HG03025 (cell line): ENCODE data around the gene BCAS4.

Source experiments
- ATAC-seq: cut with Tn5 transposase; IDR thresholded peaks from one replicate; pipeline ENCODE4 v1.9.1; 2021; ENCODE audit warnings: mild to moderate bottlenecking, moderate library complexity; ENCODE audit not compliant: unreplicated experiment, low FRiP score

Gene BCAS4

DNA sequence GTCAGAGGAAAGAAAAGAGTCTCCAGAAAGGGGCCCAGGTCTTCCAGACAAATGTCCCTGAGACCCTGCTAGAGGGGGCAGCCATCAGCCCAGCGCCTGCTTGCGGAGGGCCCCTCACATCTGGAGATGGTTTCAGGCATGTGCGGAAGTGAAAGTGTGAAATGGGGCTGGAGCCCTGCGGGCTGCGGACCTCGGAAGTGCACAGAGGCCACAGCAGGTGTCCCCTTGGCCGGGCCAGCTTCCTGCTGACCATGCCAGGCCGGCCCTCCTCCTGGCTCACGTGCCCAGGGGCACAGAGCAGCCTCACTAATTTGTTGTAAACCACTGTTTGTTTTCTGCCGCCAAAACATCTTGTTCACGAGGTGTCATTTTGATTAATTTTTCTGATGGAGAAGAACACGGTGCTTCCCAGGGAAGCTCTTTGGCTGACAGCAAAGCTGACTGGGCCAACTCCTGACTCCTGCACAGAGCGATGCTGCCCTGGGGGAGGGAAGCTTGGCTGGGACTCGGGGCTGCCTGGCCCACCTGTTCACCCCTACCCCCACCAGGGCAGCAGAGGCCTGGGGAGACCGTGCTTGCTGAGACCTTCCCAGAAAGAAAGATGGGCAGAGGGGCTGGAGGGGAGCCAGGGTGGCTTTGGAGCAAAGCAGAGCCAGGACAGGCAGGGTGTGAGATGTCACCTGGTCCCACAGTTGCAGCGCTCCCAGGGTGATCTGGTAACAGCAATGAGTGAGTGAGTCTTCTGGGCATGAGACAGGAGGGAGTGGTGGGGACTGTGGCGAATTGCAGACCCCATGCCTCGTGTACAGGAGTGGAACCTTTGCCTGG is 54.2 kb downstream of the BCAS4 start:
- no peak for ATAC-seq

DNA sequence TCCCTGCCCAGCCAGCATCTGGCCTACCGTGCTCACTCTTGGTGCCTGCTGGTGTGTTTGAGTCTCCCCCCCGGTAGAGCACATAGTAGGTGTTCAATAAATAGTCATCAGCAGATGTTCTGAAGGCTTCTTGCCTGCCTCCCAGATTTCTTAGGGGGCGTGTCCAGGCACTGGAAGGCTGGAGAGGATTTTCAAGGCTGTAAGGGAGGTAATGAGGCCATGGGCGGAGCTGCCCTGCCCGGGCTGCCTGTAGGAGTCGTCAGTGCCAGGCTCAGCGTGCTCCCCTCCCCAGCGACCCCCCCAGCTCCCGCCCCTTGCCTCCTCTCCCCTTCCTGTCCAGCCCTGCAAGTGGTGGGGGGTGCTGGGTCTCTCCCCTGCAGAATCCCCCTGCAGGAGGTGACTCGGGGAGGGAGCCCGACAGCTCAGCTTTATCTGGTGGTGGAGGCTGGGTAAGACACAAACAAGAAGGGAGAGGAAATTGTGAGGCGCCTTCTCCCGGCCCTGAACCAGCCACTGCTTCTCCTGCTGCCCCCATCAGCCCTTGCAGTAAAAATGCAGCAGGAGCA is 55.9 kb downstream of the BCAS4 start:
- no peak for ATAC-seq

DNA sequence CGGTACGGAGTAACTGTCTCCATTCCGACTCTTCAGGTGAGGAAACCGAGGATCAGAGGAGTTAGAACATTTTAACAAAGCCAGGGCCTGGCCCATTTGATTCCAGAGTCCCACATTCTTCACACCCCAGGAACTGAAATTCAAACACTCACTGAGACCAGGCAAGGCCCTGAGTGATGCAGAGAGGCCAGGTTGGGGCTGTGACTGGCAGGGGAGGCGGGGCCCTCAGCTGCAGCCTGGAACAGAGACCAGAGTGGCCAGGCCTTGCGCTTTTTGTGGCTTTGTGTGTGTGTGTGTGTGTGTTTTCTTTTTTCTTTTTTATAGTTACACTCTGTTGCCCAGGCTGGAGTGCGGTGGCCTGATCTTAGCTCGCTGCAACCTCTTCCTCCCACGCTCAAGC is 57.2 kb downstream of the BCAS4 start:
- no peak for ATAC-seq

DNA sequence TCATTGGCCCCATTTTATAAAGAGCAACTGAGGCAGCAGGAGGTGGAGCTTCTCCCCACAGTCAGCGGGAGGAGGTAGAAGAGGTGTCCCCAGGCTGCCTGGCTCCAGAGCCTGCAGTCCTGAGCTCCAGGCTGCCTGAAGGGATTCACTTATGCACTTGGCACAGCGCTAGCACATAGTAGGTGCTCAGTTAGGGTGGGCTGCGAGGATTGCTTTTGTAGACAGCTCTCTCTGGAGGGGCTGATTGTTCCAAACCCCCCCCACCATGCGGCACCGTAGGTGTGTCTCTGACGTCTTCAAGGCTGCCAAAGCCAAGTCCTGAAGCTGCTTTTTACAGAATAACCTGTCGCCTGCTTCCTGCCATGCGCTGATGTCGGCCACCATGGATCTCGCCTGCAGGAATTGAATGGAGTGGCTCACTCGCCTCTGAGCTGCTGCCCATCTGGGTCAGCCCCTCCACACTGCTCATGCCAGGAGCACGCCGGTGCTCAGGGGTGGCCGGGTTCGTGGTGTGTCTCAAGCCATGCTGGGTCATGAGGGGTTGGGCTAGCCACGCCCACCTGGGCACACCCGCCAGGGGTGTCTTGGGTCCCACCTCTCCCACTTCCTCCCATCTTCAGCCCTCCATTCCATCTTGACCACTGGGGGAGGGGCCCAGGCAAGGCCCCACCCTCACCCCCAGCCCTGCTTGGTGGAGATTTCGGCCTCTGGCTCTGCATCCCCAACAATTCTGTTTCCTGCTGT is 59.8 kb downstream of the BCAS4 start:
- ATAC-seq, result no peak

DNA sequence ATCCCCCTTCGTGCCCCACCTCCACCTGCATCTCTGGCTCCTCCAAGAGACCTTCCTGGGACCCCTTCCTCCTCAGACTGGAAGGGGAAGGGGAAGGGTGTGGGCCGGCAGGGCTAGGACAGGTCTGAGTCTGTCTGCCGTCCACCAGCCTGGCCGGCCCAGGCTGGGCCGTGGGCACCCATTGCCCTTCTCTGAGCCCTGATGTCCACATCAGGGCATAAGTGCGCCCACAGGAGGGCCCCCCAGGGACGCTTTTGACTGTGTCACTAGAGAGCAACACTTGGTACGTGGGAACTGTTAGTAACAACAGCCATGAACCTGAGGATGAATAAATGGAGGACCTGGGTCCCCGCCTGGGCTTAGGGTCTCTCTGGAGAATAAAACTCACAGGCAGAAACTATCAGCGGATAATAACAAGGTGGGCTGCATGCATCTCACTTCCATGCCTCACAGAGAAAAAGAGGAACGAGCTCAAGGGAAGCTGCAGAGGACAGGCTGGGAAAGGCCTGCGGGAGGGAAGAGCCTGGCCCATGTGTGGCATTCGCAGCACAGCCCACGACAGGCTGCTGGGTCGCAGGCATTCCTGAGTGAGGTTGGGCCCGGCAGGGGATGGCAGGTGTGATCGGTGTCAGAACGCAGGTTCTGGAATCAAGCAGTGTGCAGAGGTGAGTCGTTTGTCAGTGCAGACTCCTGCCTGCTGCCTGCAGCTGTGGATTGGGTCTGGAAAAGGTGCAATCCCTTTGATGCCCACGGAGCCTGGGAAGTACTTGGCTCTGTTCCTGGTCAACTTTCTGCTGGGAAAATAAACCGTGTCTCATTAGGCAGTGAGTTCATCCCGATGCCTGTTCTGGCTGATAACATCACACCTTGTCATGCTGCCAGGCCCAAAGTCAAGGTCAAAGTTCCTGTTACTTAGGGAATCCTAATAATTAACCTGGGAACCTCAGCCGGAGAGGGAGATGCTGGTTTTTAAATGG is 60.9 kb downstream of the BCAS4 start:
- ATAC-seq, result no peak

DNA sequence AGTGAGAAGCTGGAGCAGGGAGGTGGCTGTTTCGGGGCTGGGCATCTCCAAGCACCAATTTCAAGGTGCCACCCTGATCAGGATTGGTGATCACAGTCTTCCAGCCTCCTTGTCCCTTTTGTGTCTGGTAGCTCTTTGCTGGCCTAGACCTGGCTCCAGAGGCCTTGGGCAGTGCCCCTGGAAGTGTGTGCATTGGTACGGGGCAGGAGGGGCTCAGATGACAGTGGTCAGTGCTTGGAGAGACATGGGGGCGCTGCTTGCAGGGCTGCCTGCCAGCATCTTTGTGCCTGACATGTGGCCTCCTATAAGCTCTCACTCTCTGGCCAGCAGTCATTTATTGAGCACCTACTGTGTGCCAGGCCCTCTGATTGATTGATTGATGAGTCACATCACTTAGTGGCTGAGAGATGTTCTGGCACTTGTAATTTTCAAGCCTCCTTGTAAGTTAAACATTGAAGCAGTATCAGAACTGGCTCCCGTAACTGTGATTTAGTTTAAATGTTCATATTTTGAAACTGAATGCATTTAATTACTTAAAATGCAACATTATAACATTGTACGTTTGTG is 61.7 kb downstream of the BCAS4 start:
- no peak for ATAC-seq

GRCh38 chr20:50857348-50857747 is 62.5 kb downstream of the BCAS4 start:
- ATAC-seq, result no peak

- ATAC-seq, result no peak
Observed at GRCh38 chr20:50858525-50858924, 63.7 kb downstream of the BCAS4 start.

- no peak for ATAC-seq
Observed at GRCh38 chr20:50859161-50859560, 64.3 kb downstream of the BCAS4 start.

- ATAC-seq, result no peak
Observed at GRCh38 chr20:50861012-50861411, 66.2 kb downstream of the BCAS4 start.

- no peak for ATAC-seq
Observed at GRCh38 chr20:50862546-50862945, 67.7 kb downstream of the BCAS4 start.

- ATAC-seq, result no peak
Observed at GRCh38 chr20:50865114-50865513, 70.3 kb downstream of the BCAS4 start.

GRCh38 chr20:50865591-50865990 is 70.7 kb downstream of the BCAS4 start:
- ATAC-seq, result no peak

DNA sequence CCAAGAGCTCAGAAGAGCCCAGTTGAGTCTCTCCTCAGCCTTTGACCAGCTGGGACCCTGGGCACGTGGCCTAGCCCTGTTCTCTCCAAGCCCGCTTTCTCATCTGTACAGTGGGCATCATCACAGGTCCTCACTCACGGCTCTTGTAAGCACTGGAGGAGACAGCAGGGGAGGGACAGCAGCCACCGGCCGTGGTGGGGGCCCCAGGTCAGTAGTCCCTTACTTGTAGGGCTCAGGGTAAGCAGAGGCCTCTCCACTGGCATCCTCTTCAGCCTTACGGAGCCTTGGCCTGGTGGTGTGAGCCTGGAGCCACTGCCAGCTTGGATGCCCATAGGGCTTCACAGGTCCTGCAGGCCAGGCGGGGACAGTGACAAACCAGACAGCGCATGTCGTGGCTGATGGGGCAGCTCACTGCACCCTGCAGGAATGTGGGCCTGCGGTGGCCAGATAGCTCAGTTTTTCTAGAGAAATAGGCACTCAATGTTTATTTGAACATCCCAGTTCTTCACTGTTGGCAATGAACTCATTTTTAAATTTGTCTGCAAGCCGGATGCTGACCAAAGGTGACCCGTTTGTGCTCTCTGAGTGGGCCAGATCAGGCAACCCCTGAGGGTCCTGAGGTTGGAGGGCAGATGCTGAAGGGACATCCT is 71.3 kb downstream of the BCAS4 start:
- no peak for ATAC-seq

GRCh38 chr20:50866831-50867230 is 72.0 kb downstream of the BCAS4 start:
- no peak for ATAC-seq

DNA sequence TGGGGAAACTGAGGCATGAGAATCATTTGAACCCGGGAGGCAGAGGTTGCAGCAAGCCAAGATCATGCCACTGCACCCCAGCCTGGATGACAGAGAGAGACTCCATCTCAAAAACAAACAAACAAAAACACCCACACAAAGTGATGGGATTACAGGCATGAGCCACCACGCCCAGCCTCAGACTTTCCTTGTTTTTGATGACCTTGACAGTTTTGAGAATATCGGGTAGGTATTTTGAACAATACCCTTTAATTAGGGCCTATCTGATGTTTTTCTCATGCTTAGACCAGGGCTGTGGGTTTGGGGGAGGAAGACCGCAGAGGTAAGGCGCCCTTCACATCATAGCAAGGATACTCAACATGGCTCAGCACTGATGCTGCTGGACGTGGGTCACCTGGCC is 72.9 kb downstream of the BCAS4 start:
- ATAC-seq, result no peak

DNA sequence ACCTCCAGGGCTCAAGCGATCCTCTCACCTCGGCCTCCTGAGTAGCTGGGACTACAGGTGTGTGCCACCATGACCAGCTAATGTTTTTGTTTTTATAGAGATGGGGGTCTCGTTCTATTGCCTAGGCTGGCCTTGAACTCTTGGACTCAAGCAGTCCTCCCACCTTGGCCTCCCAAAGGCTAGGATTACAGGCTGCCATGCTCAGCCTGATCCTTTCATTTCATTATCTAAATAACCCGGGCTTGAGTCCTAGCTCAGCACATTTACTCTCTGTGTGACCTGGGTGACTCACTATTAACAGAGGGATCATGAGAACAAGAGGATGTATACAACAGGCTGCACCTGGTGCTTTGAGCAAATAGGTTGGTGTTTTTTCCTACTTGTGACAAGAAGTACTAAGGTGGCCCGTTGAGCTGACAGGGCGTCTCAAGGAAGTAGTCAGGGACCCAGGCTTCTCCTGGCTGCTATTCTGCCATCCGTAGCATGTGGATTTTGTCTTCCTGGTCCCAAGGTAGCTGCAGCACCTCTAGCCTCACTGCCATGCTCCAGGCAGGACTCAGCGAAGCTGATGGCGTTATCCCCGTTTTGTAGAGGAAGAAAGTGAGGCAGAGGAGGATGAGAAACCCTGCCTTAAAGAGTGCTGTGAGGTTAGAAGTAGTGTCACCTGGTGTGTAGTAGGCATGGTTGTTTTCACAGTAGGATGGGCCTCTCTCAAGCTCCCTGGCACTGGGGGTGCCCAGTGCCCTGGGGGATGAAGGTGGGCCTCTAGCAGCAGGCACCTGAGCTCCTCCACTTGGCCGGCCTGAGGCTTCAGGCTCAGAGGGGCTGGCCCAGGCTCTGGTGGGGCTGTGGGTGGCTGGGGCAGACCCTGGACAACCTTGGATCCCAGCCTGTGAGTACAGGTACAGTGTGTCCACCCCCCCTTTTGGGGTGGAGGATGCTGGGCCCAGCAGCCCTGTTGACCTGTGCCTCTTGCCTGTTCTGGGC is 73.9 kb downstream of the BCAS4 start:
- no peak for ATAC-seq

DNA sequence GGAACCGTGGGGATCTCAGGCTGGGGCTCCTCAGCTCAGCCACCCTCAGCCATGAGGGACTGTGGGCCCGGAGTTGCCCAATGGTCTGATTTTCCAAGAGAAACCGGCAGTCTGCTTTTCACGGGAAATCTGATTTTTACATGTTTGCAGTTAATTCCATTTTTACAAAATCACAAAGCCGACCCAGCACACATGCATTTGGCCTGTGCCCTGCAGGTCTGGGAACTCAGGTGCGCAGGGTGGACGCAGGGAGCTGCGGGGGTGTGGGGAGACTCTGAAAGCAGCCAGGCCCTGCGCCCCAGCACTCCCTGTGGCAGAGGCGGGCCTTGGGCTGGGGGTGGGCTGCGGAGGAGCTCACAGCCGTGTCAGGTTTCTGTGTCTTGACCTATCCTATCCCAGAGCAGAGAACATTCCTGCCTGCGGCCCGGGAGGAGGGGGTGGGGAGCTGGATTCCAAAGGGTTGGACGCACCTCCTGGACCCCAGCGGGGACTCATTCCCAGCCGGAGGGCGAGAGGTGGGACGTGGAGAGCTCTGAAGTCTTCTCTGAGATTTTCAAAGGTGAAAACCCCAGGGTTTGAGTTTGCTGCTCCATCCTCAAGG is 75.8 kb downstream of the BCAS4 start:
- no peak for ATAC-seq
